Measurements from ENCODE around the gene MBD6. TPM values are rescaled to one million over a fixed set of nuclear protein-coding genes. Genes with fewer than 3 reads are reported as not detected.
A peak's percentile ranks its signal among the peaks of the same experiment; 100 is the strongest.

Gene MBD6
- total and polyA plus RNA-seq, 2 of the 13 experiments (the other 11 are each of a cell fraction or from before 2014, with no cell fraction given): 4.1 to 5.9 TPM

DNA sequence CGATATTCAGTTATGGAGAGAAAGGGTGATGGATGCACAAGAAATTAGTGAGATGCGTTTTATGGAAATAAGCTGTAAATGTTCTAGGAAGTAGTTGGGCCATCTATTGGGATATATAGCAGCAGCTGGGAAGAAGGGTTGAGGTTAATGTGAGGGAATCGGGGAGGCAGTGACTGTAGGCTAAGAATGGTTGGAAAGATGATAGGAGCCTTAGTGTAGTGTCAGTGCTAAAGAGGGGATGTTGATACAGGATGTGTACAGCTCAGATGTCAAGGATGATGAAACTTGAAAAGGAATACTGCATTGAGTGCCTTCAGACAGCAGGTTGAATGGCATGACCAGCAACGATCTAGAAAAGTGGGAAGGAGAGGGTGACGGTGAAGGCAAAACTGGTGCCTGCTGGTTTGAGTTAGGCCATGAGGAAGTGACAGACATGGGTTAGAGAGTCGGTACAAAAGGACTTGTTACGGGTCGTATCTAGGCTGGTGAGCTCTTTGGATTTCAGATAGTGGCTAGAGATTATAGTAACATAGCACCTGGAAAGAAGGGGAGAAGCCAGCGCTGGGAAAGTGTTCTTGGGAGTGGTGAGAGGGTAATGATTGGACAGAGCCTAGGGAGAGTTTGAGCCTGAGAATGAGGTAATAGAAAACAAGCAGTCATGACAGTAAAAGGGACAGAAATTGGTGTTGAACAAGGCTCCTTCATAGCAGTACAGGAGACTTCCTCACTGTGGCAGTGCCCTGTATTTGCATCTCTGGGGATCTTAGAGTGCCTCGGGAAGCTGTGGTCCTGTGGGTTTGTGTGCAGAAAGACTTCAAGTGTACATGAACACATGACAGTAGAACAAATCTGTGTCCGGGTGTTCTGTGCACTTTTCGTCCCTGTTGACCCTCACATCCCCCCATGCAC is 25.1 kb upstream of the MBD6 start:
- no peak overlapping the region for H3K4me2 ChIP-seq (ENCODE audit: low read depth, low read length)
- ATAC-seq: no peak
- POLR2A ChIA-PET: interaction anchor here (0.6 to 1.3 kb wide), 2 partner anchors 12 to 134 kb away, joined by 3 read pairs; no protein-coding TSS in a partner anchor
- H3K27ac ChIP-seq (ENCODE audit: extremely low read length, insufficient read depth, low read length): no peak overlapping the region
- H3K27me3 ChIP-seq (ENCODE audit: control insufficient read depth in 1 of 2, insufficient read depth in 2 of 2, low read length in 2 of 2): no peaks in the 10 kb centered on the region
- H3K36me3 ChIP-seq (replicated peaks in 1 of 2; ENCODE audit: control insufficient read depth in 1 of 2, insufficient read depth in 2 of 2, low read length in 2 of 2): peaks cover 20 to 54% of the 10 kb centered on the region in 2 experiments; a peak in 4 of 5 replicates
- BruUV-seq (replicated peaks): TSS peak; percentile 19
- H3K79me2 ChIP-seq (ENCODE audit: insufficient read depth, low read length): no peaks in the 10 kb centered on the region
- H4K20me1 ChIP-seq (ENCODE audit: insufficient read depth, low read length): peaks cover 4% of the 10 kb centered on the region
- intact Hi-C loops (cut with micrococcal nuclease; ENCODE audit: unreplicated experiment): no loop called here
- peaks cover 10% of the 10 kb centered on the region for H3K4me1 ChIP-seq (ENCODE audit: insufficient read depth, low read length)
- H3K9me3 ChIP-seq (ENCODE audit: low read length): no peaks in the 10 kb centered on the region
- WGBS (ENCODE audit: low lambda C conversion rate): 97% methylated on average over 11 of the region's 12 CpGs
- DNase-seq (ENCODE audit: low spot score): no peak
- no peak for FAIRE-seq
- no peak overlapping the region for H2AFZ ChIP-seq (ENCODE audit: low read length)
- no peak overlapping the region for H3K9ac ChIP-seq (ENCODE audit: insufficient read depth, low read depth, low read length)
- in situ Hi-C loops (cut with HindIII; ENCODE audit: extremely low pct_ligation_motif_present, low pct_unique_long_range_greater_than_20kb): no loop called here
- CTCF ChIA-PET (ENCODE audit: low intra/inter-chr PET ratio, low total read pairs): no interaction called here
- H3K4me3 ChIP-seq (replicated peaks in 1 of 3; ENCODE audit: insufficient read depth in 1 of 3, low read depth in 2 of 3, low read length in 3 of 3): no peak overlapping the region
- no peak for TF ChIP-seq IRF9 (CRISPR knock-in tag; IDR thresholded peaks at IDR 0.05; ENCODE audit: borderline replicate concordance)
- no peak for TF ChIP-seq EP300 (IDR thresholded peaks at IDR 0.05; ENCODE audit: low read depth in 2 of 2, low read length in 2 of 2)
- TF ChIP-seq EP300 (CRISPR knock-in tag; IDR thresholded peaks at IDR 0.05; ENCODE audit: borderline replicate concordance): no peak
- 0 out of 2 replicates have a peak, but pooled peaks have one; percentile 35 for TF ChIP-seq POLR2G (IDR thresholded peaks at IDR 0.05; ENCODE audit: low read depth, low read length)
- peak in 1 of 2 experiments; percentile 8; a peak in 1 of 4 replicates for TF ChIP-seq POLR2A (IDR thresholded peaks at IDR 0.05; ENCODE audit: insufficient read depth in 1 of 2, low read depth in 2 of 2, low read length in 2 of 2)
- TF ChIP-seq DZIP1 (CRISPR knock-in tag; IDR thresholded peaks at IDR 0.05): no peak
- TF ChIP-seq RBM22 (optimal IDR thresholded peaks at IDR 0.05; ENCODE audit: low read length): peak; percentile 67
- TF ChIP-seq ZNF292 (CRISPR knock-in tag; IDR thresholded peaks at IDR 0.05; ENCODE audit: borderline replicate concordance, low read depth): no peak
- peak; percentile 64 for TF ChIP-seq RBFOX2 (IDR thresholded peaks at IDR 0.05; ENCODE audit: low read depth, low read length)

Measured in HepG2 (cell line).